NCI-H82 treated with DMSO at 0.1 percent for 48 hours (cell line): ENCODE measurements around the gene SERTAD4.
A peak's percentile ranks its signal among the peaks of the same experiment; 100 is the strongest.

Experiments used
- DNase-seq: peaks from one replicate; lab custom pipeline; 2025; ENCODE audit not compliant: unreplicated experiment; lab: John Stamatoyannopoulos, UW

SERTAD4 gene

DNA sequence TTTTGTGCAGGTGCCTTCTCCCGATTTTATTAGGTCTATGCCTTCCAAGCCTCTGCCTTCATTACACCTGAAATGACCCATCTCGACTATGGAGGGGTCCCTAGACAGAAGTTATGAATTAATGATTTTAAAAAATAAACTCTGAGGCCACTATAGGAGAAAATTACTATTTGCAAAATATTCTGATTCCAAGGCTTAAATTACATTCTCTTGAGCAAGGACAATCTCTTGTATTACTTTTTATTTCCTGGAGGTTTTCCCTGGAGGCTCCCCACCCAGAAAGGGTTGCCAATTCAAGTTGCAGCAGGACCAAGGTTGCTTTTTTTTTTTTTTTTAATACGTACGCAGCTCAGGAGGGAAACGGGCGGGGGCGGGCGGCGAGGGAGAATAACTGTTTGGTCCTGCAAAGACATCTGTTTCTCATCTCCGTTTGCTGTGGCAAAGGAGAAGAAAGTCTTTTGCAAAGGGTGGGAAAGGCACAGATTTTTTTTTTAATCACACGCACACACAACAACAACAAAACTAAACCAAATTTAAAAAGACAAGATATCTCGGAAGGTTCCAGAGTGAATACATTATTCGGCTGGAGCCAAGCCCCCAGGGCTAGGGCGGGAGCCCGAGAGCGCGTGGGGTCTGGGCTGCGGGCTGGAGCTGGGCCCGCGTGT is 618 bp upstream of the SERTAD4 start:
- DNase-seq: no peak

DNA sequence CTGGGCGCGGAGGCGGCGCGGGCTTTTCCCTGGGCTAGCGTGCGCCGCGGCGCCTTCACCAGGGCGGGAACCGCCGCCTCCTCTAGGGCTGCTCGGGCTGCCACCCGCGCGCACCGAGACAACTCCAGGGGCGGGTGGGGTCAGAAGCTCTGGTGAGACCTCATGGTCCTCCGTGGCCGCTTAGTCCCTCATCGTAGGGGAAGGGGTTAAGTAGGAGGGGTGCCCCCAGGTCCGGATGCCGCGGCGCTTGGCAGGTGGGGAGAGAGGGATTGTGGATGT is 559 bp downstream of the SERTAD4 start:
- no peak for DNase-seq

DNA sequence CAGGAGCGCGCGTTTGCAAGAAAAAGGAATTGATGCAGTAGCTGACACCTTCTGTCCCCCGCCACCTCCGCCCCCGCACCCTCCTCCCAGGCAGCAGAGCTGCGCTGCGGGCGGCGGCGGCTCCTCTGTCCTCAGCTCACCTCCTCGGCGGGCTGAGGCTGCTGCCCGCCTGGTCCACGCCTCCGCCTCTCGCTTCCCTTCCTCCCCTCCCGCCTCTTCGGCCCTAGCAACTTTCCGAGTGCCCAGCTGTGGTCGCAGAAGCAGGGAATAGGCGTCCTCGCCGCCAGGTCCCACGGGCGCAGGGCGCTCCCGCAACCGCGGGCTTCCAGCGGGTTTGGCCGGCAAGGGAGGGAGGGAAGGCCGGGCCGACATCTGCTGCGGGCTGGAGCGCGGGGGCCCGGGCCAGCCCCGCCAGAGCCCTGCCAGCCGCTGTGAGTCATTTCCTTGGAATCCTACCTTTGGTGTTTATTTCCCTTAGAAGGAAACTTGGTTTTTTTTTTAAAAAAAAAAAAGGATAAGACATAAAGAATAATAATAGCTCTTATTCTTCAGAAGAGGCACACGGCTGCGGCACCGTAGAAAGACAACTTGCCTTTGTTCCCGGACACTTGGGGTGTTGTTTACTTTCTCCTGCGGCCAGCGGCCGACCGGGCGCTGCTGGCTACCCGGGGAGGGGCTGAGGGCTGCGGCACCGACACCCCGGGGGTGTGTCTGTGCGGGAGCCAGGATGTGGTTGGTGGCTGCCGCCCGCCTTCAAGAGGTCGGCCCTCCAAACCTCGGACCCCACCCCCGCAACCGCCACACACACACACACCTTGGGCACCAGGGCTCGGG is 1.1 kb downstream of the SERTAD4 start:
- DNase-seq: peak; percentile 31

DNA sequence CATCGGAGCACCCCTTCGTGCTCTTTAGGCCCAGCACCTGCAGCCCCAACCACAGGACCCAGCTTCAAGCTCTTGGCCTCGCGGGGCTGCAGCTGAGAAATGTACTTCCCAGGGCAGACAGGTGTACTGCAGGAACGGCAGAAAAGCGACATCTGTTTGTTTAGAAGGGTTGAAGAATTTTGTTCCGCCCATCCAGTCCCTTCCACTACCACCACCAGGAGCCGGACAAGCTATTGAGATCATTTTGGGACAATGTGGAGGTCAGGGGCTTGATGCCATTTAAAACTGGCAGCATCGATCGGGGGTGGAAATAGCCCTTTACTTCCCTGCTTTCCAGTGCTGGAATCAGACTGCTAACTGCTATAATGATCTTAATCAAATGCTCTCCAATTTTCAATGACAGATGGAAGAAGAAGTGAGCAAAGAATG is 1.7 kb downstream of the SERTAD4 start:
- DNase-seq: no peak

DNA sequence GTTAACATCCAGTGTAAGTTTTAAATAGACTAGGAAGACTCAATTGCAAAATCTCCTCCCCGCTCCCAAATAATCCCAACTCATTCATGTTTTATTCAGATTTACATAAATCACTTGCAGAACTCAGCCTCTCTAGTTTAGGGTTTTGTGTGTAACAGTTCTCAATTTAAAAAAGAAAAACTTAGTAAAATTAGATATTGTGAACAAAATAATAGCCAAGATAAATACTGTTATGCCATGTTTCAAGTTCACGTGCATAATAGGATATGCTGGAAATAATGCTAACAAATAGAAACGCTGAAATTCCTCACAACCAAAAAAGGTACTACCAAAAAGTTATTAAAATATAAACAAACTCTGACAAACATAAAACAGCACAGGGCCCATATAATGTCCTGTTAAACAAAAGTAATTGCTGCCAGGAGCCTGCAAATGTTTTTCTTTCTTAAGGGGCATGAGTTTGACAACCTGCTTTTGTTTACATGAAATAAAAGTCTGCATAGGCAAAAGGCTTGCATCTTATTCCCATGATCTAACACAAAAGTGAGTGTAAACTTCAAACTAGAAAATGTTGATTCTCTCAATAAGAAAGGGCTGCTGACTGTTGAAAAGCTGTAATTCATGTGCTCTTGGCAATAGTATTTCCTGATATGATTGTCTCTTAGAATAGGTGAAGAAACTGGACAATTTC is 2.9 kb downstream of the SERTAD4 start:
- no peak for DNase-seq

DNA sequence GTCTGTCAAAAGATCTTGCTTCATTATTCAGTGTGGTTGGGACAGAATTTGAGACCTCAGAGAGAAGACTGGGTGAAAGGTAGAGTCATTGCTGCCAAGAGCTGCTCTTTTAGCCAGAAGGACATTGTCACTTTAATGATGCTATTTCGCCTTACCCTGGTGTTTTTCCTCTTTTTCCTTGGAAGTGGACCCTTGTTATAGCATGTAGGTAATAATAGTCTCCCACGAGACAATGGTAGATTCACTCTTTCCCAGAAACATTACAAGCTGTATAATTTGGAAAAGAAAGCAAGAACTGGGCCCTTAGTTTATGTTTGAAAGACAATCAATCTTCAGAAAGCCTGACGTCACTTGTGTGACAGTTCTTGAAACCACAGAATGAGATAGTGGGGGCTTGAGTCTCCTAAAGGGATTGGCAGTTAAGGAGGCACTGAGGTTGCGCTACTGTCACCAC is 3.8 kb downstream of the SERTAD4 start:
- DNase-seq: no peak

DNA sequence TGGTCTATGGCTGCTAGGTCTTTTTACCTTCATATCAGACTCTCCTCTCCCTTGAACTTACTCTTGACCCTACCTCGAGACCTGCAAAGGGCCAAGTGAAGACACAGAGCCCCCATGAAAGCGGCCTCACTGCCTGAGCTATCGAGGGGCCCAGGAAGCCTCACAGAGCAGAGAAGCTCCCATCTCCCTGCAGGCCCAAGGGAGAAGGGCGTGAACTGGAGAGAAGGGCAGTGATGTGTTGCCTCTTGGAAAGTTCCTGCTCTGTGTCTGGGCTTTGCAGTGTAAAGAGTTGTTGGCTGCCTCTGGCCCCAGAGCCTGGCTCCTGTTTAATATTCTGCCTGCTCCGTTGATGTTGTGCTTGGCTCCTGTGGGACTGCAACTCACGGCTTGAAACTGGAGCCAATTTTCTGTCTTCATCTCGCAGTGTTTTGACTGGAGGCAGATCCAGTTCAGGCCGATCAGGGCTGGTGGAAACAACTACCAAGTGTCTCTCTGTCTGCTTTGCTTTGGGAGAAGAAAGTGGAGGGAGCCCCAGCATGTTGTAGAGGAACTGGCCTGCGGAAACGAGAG is 4.3 kb downstream of the SERTAD4 start:
- no peak for DNase-seq

DNA sequence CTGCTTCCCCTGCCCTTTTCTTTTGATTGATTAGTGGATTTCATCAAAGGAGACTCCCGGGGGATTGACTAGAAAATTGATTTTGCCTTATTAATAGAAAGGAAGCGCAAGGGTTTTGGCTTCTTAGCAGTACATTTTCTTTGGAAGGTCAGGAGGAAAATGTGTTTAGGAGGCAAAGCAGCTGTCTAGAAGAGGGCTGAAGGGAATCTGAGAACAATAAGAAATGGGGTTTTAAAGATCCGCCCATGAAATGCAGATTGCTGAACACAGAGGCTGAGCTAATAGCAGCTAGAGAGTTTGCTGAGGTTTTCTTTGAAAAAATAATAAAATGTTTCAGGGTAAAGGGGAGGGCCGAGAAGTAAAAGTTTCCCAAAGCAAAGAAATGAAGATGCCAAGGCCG is 4.9 kb downstream of the SERTAD4 start:
- DNase-seq: no peak

DNA sequence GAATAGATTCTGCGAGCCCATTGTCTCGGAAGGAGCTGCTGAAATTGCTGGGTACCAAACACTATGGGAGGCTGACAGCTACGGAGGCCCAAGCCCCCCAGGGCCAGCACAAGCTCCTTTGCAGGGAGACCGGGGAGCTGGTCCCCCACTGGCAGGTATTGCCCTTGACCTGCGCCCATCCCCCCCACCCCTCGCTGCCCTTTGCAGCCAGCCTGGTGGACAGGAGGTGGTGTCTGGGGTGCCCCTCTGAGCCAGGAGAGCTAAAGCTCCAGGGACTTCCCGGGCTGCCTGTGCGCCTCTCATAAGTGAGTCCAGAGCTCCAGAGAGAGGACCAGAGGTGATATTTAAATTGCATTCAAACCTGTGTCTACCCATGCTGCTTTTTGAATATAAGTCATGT is 5.4 kb downstream of the SERTAD4 start:
- DNase-seq: no peak

DNA sequence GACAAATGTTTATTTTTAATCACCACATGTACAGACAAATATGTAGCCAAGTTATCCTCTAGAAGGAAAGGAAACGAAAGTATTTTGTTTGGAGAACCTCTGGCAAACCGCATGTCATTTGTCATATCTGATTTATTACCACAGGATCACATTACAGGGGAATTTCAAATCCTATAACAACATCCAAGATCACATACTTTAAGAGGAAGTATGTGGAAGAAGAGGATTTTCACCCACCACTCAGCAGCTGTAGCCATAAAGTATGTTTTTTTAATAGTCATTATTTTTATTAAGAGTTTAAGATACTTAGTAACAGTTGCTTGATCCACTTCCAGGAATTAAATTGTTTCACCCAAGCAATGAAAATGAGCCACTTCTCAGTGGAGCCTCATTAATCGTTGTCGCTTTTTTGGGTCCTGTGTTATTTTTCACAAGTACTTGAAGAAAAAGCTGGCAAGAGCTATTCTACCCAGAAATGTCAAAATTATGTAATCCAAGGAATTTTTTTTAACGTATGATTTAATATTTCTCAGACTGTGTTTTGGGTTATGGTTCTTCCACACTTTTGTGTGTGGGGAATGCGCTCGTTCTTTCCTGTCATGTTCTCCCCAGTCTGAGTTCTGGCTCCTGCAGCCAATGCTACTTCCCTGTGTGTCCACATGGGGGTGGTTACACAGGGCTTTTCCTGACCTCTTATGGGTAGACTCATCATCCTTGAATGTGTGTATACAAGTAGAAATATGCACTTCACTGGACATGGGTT is 6.9 kb downstream of the SERTAD4 start:
- no peak for DNase-seq

DNA sequence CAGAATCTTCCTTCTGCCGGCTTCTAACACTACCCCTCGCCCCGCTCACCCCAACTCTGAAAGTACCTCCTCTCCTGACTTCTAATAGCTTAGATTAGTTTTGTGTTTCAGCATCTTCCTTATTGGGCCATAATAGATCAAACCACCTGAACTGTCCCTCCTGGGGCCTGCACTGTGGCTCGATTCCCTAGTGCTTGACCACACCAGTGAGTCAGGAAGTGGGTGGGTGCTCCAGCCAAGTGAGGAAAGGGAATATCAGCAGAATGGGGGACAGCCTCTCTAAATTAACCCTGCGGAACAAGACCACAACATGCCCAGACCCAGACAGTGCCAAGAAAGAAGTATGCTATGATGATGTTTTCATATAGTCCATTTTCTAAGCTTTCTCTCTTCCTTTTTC is 8.5 kb downstream of the SERTAD4 start:
- no peak for DNase-seq

DNA sequence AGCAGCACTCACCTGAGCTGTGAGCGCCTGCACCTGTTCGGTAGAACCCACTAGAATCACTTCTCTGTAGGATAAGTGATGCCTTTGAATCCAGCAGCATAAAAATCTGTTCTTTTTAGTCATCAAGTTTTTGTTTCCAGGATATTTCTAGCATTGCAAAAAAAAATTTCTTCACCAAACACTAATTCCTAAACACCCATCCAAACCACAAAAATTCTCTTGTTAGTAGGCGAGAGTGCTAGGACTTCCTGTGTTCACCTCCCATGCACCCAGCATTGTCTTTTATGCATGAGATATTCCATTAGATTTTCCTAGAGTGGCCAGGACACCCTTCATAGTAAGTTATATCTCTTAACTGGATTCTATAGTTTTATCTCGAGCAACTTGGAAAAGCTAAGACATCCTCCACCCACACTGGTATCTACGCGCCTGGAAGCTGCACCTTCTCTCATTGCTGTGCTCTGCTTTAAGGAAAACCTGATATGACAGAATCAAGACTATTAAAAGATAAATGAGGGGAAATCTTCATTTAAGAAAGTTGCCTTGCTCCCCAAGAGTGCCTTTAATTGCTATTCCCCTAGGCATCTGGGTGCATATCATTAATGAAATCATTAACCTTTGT is 12.3 kb downstream of the SERTAD4 start:
- no peak for DNase-seq

DNA sequence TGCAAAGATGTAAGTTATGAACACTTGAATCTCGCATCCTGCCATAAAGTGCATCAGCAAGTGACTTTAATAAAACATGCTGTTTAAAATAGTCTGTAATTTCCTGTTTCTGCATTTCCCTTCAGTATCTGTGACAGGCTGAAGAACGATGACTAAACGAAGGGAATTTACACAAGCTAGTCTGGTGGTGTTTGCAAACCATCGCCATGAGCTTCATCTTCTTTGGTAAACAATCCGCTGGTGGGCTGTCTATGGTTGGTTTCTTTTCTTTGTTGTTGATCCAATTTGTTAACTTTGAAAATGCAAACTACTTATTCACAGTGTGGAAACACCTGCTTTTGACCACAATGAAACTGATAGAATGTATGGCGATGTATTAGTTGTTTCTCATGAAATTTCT is 13.9 kb downstream of the SERTAD4 start:
- no peak for DNase-seq

DNA sequence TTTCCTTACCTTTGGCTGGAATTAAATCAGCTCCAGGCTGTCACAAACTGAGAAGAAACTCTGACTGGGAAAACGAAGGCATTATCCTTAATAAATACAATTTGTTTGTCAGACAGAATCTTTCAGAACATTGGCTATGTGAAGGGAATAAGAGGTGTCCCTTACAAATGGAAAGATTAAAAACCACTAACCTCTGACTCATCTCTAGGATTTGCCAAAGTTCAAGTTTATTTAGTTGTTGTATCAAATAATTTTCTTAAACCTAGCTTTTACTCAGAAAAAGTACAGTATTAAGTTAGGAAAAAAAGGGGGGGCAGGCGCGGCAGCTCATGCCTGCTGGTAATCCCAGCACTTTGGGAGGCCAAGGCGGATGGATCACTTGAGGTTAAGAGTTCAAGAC is 15.7 kb downstream of the SERTAD4 start:
- no peak for DNase-seq

DNA sequence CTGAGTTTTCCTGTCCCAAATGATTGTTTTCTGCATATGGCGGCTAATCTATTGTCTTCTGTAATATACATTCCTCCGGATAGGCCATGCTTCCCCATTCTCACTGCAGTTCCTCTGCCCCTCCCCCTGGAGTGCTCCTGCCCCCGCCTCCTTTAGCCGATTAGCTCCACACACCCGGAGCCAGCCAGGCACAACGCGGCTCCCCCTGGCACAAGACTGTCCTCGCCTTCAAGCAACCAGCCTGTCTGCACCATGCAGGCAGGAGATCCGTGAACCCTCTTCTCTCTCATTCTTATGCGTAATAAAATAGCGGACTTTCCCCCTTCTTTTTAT is 18.0 kb downstream of the SERTAD4 start:
- peak; percentile 88 for DNase-seq

DNA sequence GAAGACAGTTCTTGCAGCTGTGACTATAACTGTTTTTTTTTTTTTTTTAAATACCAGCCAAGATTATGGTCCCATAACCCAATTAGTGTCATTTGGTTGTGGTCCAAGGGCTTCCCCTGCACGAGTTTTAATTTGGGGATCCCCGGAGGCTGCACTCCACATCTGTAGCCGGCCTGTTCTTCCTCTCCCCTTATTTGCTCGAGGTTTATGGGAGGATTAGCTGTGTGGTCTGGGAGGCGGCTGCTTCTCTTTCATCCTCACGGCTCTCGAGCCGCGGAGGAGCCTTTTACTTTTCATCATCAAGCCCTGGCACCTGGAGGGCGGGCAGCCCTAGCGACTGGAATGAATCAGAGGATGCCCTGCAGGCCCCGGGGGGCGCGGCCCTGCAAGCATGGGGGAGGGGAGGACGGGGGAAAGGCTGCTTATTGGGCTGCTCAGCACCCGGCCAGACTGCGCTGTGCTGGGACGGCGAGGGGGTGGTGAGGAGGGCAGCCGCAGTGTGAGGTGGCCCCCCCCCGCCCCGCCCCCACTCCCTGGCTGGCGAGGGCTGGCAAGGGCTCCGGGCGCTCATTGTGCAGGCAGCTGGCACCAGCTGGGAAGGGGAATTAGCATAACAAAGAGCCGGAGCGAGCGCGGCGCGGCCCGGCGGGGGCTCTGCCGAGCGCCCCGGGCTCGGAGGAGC is 18.5 kb downstream of the SERTAD4 start:
- DNase-seq: peak; percentile 75

DNA sequence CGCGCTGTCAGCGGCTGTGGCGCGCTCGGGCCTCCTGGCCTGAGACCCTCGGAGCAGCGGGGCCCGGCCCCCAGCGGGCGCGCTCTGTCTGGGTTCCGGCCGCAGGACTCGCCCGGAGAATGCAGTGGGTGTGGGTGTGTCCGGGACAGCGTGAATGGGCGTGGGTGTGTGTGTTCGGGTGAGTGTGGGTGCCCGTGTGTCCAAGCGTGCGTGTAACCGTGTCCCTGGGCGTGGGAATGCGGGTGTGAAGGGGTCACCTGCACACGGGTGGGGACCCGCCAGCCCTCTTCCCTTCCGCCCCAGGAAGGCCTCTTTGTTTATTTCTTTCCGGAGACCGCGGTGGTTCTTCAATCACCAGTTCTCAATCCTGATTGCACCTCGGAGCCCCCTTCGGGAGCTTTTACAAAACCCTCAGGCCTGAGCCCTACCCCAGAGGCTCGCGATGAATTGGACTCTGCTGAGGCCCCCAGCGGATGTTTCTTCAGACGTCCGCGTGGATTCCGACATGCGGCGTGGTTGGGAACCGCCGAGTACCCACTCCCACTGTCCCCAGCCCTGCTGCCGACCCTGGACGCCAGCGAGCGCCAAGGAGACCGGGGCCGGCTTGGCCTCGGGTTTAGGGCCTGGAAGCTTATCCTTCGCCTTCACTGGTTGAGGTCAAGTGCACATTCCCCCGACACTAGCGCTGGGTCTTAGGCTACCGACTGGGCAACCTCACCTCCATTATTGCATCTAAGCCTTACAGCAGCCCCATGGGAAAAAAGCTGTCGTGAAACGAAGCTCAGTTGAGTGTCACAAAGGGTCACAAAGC is 19.3 kb downstream of the SERTAD4 start:
- no peak for DNase-seq

DNA sequence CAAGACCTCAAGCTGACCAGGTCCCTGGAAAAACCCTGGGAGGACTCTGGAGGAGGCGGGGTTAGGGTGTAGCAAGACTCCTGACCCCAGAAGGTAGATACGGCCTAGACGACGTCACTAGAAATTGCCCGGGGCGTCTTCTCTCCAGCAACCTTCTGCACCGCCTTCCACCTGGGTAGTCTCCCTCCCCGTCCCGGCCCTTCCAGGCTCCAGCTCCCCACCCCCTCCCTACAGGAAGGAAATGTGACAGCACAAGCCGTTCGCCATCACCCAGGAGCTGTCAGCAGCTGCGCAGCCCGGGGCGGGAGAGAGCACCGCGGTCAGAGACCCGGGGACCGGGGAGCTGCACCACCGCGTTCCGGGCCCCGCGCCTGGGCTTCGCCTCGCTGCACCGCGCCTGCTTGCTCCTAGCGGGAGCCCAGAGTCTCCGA is 20.0 kb downstream of the SERTAD4 start:
- no peak for DNase-seq

DNA sequence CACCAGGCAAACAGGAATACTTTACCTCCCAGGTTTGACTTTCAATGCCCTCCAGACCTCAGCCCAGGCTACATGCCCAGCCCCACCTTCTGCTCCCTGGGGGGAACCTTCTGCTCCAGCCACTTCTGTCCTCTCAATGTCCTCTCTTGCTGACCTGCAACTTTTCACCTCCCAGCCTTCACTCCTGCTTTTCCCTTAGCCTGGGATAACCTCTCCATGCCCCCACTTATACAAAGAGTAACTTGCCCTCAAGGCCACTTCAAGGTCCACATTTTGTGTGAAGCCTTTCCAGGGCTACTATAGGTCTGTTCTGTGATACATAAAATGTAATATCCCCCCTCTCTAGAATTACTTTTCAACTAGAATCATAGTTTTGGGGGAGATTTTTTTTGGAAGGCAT is 21.7 kb downstream of the SERTAD4 start:
- DNase-seq: no peak
